ACHN (cell line): ENCODE data around the gene MYH16.
"Not testable (repeated sequence)": the region's sequence is repeated elsewhere in the genome, so short reads cannot be mapped to it uniquely, and the experiment has no call there.

Source experiments
- DNase-seq: peaks from one replicate; pipeline ENCODE4 v3.0.0-alpha.2; 2015
- in situ Hi-C: cut with HindIII; loops from 2 replicates; pipeline ENCODE4 v1.10.0; 2017; ENCODE audit warnings: low sequenced_read_pairs, low pct_ligation_motif_present, low pct_unique_long_range_greater_than_20kb

The MYH16 gene

GRCh38 chr7:99325592-99326407, 53.2 kb downstream of the MYH16 start, which contains the start of gene ARPC1A:
ARPC1A (plus strand) TSS chr7:99325898; CDS start chr7:99333354, 7,456 bp downstream.
- DNase-seq, result peak; percentile 98
- in situ Hi-C loops, result no loop called here

DNA sequence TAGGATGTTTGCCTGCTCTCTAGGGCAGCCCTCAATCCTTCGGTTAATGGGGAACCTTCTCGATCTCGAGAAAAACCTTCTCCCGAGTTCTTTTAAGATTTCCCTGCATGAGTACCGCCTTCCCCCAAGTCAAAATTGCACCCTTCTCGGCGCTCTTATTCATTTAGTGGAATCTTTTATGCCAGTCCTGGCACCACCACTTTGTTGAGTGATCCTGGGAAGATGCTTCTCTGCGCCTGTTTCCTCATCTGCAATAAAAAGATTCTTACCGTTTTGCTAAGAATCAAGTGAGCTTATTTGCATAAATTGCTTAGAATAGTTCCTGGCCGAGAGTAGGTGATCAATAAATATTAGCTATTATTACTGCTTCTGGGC, 53.8 kb downstream of the MYH16 start:
- in situ Hi-C loops, result no loop called here
- peak; percentile 12 for DNase-seq

DNA sequence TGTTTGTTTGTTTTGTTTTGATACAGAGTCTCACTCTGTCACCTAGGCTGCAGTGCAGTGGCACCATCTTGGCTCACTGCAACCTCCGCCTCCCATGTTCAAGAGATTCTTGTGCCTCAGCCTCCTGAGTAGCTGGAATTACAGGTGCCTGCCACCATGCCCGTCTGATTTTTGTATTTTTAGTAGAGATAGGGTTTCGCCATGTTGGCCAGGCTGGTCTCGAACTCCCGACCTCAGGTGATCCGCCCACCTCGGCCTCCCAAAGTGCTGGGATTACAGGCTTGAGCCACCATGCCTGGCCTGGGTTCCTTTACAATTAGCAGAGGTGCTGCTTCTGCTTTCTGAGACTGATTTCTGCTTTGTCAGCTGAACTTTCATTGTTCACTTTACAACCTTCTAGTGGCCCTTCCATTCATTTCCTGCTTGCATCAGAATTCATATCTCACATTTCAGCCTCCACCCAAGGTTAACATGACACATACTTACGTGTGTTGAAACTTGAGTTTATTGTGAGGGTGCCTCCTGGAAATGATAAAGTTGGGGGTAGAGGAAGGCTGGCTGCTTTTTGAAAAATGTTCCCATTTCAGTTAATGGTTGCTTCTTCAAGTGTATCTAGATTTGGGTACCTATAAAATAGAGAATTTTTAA, 57.8 kb downstream of the MYH16 start:
- in situ Hi-C loops, result not testable (repeated sequence)
- DNase-seq, result peak; percentile 42

- in situ Hi-C loops, result no loop called here
Measured at GRCh38 chr7:99331002-99331401, 58.4 kb downstream of the MYH16 start.

GRCh38 chr7:99339595-99339994, 67.0 kb downstream of the MYH16 start:
- no peak for DNase-seq
- in situ Hi-C loops, result no loop called here

More at GRCh38 chr7:99331002-99331401, 58.4 kb downstream of the MYH16 start:
- peak; percentile 21 for DNase-seq

GRCh38 chr7:99340659-99341058, 68.0 kb downstream of the MYH16 start:
- DNase-seq, result peak; percentile 36

DNA sequence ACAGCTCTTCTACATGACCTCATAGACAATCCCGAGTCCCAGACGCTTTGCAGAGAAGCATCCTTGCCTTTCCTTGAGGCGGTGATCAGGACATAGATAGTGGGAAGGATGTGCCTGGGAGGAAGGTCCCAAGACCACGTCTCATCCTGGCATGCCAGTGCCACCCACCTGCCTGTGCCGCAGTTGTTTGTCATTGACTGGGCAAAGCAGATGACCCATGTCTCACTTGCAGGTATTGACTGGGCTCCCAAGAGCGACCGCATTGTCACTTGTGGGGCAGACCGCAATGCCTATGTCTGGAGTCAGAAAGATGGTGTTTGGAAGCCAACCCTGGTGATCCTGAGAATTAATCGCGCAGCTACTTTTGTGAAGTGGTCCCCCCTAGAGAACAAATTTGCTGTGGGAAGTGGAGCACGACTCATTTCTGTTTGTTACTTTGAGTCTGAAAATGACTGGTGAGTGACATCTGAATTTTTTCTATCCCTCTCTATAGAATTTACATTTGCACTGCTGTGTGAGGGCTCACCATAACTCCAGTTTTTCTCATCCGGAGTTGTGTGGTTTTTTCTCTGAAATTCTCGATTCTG, 71.5 kb downstream of the MYH16 start:
- in situ Hi-C loops, result no loop called here
- no peak for DNase-seq

More at GRCh38 chr7:99340659-99341058, 68.0 kb downstream of the MYH16 start:
- in situ Hi-C loops, result no loop called here

- in situ Hi-C loops, DNase-seq: not testable (repeated sequence)
Measured at GRCh38 chr7:99350641-99351040, 78.0 kb downstream of the MYH16 start.

GRCh38 chr7:99352247-99352646, 79.6 kb downstream of the MYH16 start:
- no peak for DNase-seq
- in situ Hi-C loops, result no loop called here

DNA sequence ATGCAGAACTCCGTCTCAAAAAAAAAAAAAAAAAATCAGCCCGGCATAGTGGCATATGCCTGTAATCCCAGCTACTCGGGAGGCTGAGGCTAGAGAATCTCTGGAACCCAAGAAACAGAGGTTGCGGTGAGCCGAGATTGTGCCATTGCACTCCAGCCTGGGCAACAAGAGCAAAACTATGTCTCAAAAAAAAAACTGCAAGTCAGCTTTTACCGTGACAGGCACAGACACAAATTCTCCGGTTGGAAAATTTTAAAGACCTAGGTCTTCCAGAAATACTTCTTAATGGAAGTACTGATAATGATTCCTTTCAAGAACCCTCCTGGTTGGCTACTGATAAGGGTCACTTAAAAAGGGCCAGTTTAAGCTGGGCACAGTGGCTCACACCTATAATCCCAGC, 82.5 kb downstream of the MYH16 start:
- no peak for DNase-seq
- in situ Hi-C loops, result no loop called here

DNA sequence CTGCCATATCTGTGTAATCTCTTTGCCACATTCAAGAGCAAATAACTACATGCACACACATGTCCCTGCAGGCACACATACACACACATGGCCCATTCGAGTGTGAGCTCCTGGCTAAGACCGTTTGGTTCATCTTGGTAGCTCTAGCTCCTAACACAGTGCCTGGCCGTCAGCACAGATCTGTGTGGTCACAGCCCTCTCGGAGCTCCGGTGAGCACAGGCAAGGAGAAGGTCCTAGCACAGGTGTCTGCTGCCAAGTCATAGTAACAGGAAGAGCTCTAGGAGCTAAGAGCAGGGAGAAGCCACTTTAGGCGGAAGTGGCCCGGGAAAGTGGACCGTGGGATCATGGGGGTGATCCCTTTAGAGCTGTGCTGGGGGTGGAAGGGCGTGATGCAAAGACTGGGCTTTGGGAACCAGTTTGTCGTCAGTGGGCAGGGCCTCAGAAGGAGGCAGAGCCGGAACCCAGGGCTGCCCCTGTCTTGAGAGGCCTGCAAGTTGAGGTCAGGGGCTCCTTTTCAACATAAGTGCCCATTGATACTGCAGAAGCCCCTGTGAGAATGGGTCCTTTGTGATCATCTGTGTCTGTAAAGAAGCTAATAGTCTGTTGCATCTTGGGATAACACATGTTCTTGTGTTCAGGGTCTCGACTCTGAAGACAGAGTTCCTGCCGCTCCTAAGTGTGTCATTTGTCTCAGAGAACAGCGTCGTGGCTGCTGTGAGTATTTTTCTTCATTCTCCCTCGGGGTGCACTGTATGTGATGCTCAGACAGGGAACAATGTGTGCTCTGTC, 85.3 kb downstream of the MYH16 start:
- no peak for DNase-seq
- in situ Hi-C loops, result no loop called here

- in situ Hi-C loops, DNase-seq: not testable (repeated sequence)
Measured at GRCh38 chr7:99358521-99358920, 85.9 kb downstream of the MYH16 start.

- in situ Hi-C loops, result no loop called here
Measured at GRCh38 chr7:99359465-99360154, 87.0 kb downstream of the MYH16 start.

More at GRCh38 chr7:99359465-99360154, 87.0 kb downstream of the MYH16 start:
- DNase-seq, result no peak
